Psoas muscle (tissue), 8 donors: Measurements from ENCODE around the gene USP24. TPM values are rescaled to one million over a fixed set of nuclear protein-coding genes. Genes with fewer than 3 reads are reported as not detected.
"Not testable (repeated sequence)": the region's sequence is repeated elsewhere in the genome, so short reads cannot be mapped to it uniquely, and the experiment has no call there.

Source experiments
- ATAC-seq, 4 donors: fragments of 200-7000 bp; cut with Tn5 transposase; one replicate each; pipeline ENCODE4 v1.9.1; 2020; ENCODE audit warnings: moderate library complexity in 3 of 4, mild to moderate bottlenecking in 2 of 4
- DNase-seq, 2 donors: peaks; one replicate each; pipeline ENCODE4 v3.0.0-alpha.2; 2020
- H3K27ac ChIP-seq: fragments of 200-600 bp; one replicate; pipeline ENCODE4 v1.8.0; 2022
- H3K27me3 ChIP-seq, 3 donors: fragments of 200-600 bp in 1 of 3; one replicate each; pipeline versions ENCODE4 v1.6.1 to v1.8.0; 2013 to 2022; ENCODE audit warnings: low read length in 2 of 3, mild to moderate bottlenecking in 2 of 3, moderate library complexity in 1 of 3; ENCODE audit not compliant: insufficient read depth in 3 of 3
- H3K36me3 ChIP-seq, 2 donors: fragments of 200-600 bp in 1 of 2; one replicate each; pipeline versions ENCODE4 v1.6.1 to v1.8.0; 2013 to 2022; ENCODE audit warnings: low read depth in 1 of 2, mild to moderate bottlenecking in 1 of 2, moderate library complexity in 1 of 2; ENCODE audit not compliant: insufficient read depth in 1 of 2
- H3K4me1 ChIP-seq: fragments of 200-600 bp; one replicate; pipeline ENCODE4 v1.8.0; 2022
- H3K4me3 ChIP-seq: fragments of 200-600 bp; one replicate; pipeline ENCODE4 v1.8.0; 2022; ENCODE audit warnings: mild to moderate bottlenecking
- H3K9me3 ChIP-seq: fragments of 200-600 bp; one replicate; pipeline ENCODE4 v1.8.0; 2022
- CTCF ChIP-seq: fragments of 200-600 bp; IDR thresholded peaks from one replicate; pipeline ENCODE4 v1.8.0; 2022; ENCODE audit warnings: antibody characterized with exemption
- WGBS, 3 donors: extraction: QIAGEN DNeasy Blood & Tissue Kit; methylation state at CpG; one replicate each; pipeline versions ENCODE4 v1.1.6 to v1.1.7; 2013; 5-methylcytosine and 5-hydroxymethylcytosine counted together
- intact Hi-C, 2 donors: fragments of 100-400 bp; cut with DNase I; formaldehyde crosslinking; loops; one replicate each; pipeline versions ENCODE4 v1.11.0 to v1.14.2; 2022
- polyA plus RNA-seq, 3 donors: library from polyadenylated mRNA; stranded (reverse); fragments of 200-250 nt; gene quantifications; one replicate each; pipeline ENCODE4 v1.2.3, GENCODE V29; 2013
- total RNA-seq, 4 donors: library from RNA; stranded (reverse); fragmentation: NEBNext Ultra II Directional in 2 of 4; extraction: Animal tissue kit (Norgen Biotek cat#: 25700) in 2 of 4; gene quantifications; one replicate each; pipeline versions ENCODE4 v1.2.1 to v1.2.4, GENCODE V29; 2021 to 2023
- donor health status: healthy with polysubstance abuse.
- donor health status: DM: no; HTN: no; CAD: no; lungs with moderate emphysema.
- donor health status: Bipolar disorder and iron deficiency.
- donor health status: healthy.
- donor health status: DM: yes; HTN: yes; CAD: no.
- donor health status: DM: no; HTN: no; CAD: no.
- donor health status: DM: no; HTN: no; CAD: no.
- donor health status: DM: yes; HTN: yes; CAD: no.

Gene USP24
- total and polyA plus RNA-seq, 7 donors: 14.6 to 67.9 (median 53.2) TPM

- H3K9me3 ChIP-seq: no peaks in the 10 kb centered on the region
- H3K4me1 ChIP-seq: peaks cover 82% of the 10 kb centered on the region
- no peak overlapping the region for H3K4me3 ChIP-seq
- no peaks in the 10 kb centered on the region for H3K27me3 ChIP-seq
- WGBS, 3 donors: 11 to 31% (median 14%) methylated on average over 2 of the region's 2 CpGs
- ATAC-seq (peak in 1 of 4 donors; percentile 36), DNase-seq (no peak)
- peak overlapping the region; percentile 99 for H3K27ac ChIP-seq
- intact Hi-C loops: no loop called here
- peak; percentile 5 for TF ChIP-seq CTCF
- H3K36me3 ChIP-seq: no peaks in the 10 kb centered on the region
Observed at GRCh38 chr1:55209247-55209646, 5.9 kb downstream of the USP24 start.

GRCh38 chr1:55206210-55206609 lies 9.0 kb downstream of the USP24 start:
- ATAC-seq: peak in 2 of 4 donors; percentile 37 to 47

GRCh38 chr1:55204997-55205396 lies 10.2 kb downstream of the USP24 start:
- no peak for DNase-seq
- Histone ChIP-seq H3K4me3 (no peak overlapping the region), H3K27me3 (no peaks in the 10 kb centered on the region), H3K27ac (peak overlapping the region; percentile 48), H3K9me3 (no peaks in the 10 kb centered on the region), H3K36me3 (no peaks in the 10 kb centered on the region), H3K4me1 (peaks cover 74% of the 10 kb centered on the region)
- intact Hi-C loops: no loop called here
- 23 to 50% (median 30%) methylated on average over 1 of the region's 1 CpG for WGBS, 3 donors
- peak; percentile 68 to 86 (median 78) for ATAC-seq
- TF ChIP-seq CTCF: no peak

More at GRCh38 chr1:55206210-55206609, 9.0 kb downstream of the USP24 start:
- intact Hi-C loops: no loop called here
- WGBS, 3 donors: 20 to 39% (median 29%) methylated on average over 2 of the region's 2 CpGs
- H3K9me3 ChIP-seq: no peaks in the 10 kb centered on the region
- H3K27me3 ChIP-seq: no peaks in the 10 kb centered on the region
- H3K36me3 ChIP-seq: no peaks in the 10 kb centered on the region
- no peak overlapping the region for H3K4me3 ChIP-seq
- peak overlapping the region; percentile 39 for H3K27ac ChIP-seq
- no peak for DNase-seq
- H3K4me1 ChIP-seq: peaks cover 80% of the 10 kb centered on the region
- no peak for TF ChIP-seq CTCF

GRCh38 chr1:55203064-55203463 lies 12.1 kb downstream of the USP24 start:
- no peak for DNase-seq
- H3K9me3 ChIP-seq: no peaks in the 10 kb centered on the region
- H3K27ac ChIP-seq: no peak overlapping the region
- no peaks in the 10 kb centered on the region for H3K36me3 ChIP-seq
- no peak overlapping the region for H3K4me3 ChIP-seq
- ATAC-seq: no peak
- TF ChIP-seq CTCF: no peak
- H3K4me1 ChIP-seq: peaks cover 64% of the 10 kb centered on the region
- intact Hi-C loops: no loop called here
- H3K27me3 ChIP-seq: no peaks in the 10 kb centered on the region
- 95 to 98% (median 96%) methylated on average over 2 of the region's 2 CpGs for WGBS, 3 donors

GRCh38 chr1:55200667-55201066 lies 14.5 kb downstream of the USP24 start:
- no peak overlapping the region for H3K4me3 ChIP-seq
- TF ChIP-seq CTCF: no peak
- H3K36me3 ChIP-seq: no peaks in the 10 kb centered on the region
- 62 to 78% (median 67%) methylated on average over 2 of the region's 2 CpGs for WGBS, 3 donors
- H3K9me3 ChIP-seq: no peaks in the 10 kb centered on the region
- H3K4me1 ChIP-seq: peaks cover 63% of the 10 kb centered on the region
- intact Hi-C loops: no loop called here
- no peaks in the 10 kb centered on the region for H3K27me3 ChIP-seq
- peak overlapping the region; percentile 68 for H3K27ac ChIP-seq
- ATAC-seq (no peak), DNase-seq (no peak)

GRCh38 chr1:55199735-55200134 lies 15.4 kb downstream of the USP24 start:
- H3K27me3 ChIP-seq, ATAC-seq, H3K4me3 ChIP-seq, DNase-seq, intact Hi-C loops, H3K9me3 ChIP-seq, H3K27ac ChIP-seq, H3K36me3 ChIP-seq: not testable (repeated sequence)
- 90 to 94% (median 92%) methylated on average over 9 of the region's 9 CpGs for WGBS, 3 donors
- H3K4me1 ChIP-seq: peaks cover 63% of the 10 kb centered on the region
